ENCODE measurements around the gene KLF17.

Gene KLF17

DNA sequence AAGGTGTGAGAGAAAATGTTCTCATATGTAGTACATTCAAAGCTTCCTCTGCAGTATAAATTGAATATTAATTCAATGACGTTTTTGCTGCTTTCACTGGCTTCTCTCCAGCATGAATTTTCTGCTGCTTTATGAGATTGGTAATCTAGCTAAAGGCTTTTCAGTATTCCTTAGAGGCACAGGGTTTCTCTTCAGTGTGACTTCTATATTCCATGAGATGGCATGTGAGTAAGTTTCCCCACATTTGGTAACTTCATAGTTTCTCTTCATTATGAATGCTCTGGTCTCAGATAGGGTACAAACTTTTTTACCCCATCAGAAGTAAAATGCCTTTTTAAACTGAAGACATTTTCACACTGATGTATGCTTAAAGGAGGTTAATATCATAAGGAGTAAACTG is 33.2 kb downstream of the KLF17 start:
- no peak for DNase-seq (ENCODE audit: low read depth in 3 of 3)

DNA sequence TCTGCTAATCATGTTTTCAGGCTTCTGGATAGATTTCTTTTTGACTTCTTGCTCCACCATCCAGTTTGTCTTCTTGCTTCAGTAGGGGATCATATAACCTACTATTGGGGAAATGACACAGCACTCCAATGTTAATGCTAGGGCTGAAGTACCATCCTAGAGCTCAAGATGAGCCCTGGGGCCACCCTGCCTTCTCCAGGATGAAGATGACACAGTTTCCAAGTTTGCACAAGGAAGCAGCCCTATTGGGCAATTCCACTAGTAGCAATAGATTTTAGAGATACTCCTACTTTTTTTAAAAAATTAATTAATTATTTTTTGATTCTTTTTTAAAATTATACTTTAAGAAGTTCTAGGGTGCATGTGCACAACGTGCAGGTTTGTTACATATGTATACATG is 34.1 kb downstream of the KLF17 start:
- no peak for DNase-seq (ENCODE audit: low read depth in 3 of 3)

DNA sequence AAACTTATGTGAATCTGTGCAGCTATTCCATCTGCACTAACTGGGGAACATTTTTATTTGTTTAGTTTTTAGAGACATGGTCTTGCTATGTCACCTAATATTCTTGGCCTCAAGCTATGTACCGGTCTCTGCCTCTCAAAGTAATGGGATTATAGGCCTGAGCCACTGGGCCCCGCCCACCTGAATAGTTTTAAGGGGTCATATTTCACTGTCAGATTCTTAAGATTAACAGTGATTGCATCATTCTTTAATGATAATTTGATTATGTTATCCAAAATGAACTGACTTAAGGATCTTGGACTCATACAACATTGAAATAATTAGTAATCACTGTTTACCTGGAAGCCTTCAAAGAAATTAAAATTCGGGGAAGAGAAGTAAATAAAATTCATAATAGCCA is 35.4 kb downstream of the KLF17 start:
- no peak for DNase-seq (ENCODE audit: low read depth in 3 of 3)

DNA sequence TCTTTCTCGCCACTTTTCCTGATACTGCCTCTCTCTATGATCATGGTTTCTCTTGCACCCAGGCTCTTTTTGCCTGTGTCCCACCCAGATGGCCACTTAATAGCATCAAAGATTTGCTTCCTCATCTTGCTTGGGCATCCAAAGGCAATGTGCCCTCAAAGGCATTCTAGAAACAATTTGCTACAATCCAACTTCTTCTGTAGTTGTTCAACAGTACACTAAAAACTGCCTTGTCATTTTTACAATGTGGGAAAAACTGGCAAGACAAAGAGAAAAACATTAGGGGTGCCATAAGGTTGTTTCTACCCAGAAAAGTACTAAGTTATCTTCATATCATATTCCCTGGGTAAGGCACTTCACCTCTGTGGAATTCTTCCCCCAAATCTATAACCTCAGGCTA is 39.3 kb downstream of the KLF17 start:
- no peak for DNase-seq (ENCODE audit: low read depth in 3 of 3)

DNA sequence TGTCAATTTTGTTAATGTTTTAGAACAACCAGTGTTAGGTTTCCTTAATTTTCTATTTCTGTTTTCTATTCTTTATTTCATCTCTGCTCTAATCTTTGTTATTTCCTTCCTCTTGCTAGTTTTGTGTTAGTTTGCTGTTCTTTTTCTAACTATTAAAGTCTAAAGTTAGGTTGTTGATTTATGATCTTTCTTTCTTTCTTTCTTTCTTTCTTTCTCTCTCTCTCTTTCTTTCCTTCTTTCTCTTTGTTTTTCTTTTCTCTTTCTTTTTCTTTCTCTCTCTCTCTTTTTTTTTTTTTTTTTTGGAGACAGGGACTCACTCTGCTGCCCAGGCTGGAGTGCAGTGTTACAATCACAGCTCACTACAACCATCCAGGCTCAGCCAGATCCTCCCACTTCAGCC is 40.2 kb downstream of the KLF17 start:
- DNase-seq (ENCODE audit: low read depth in 3 of 3): no peak

GRCh38 chr1:44161546-44161945 is 42.9 kb downstream of the KLF17 start:
- DNase-seq (ENCODE audit: low read depth in 3 of 3): no peak

- DNase-seq (ENCODE audit: low read depth in 3 of 3): no peak
These were observed 50.0 kb downstream of the KLF17 start for GRCh38 chr1:44168520-44169098.

- no peak for DNase-seq (ENCODE audit: low read depth in 3 of 3)
These were observed 51.7 kb downstream of the KLF17 start for GRCh38 chr1:44170281-44170823.

GRCh38 chr1:44174630-44175029 is 56.0 kb downstream of the KLF17 start:
- no peak for DNase-seq (ENCODE audit: low read depth in 3 of 3)
